ENCODE data around the gene ARHGEF18.

DNA sequence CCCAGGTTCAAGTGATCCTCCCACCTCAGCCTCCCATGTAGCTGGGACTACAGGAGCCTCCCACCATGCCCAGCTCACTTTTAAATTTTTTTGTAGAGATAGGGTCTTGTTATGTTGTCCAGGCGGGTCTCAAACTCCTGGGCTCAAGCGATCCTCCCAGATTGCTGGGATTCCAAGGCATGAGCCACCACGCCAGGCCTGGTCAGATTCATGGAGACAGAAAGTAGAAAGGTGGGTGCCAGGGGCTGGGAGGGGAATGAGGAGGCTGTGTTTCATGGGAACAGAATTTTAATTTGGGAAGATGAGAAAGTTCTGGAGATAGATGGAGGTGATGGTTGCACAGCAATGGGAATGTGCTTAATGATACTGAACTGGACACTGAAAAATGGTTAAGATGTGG lies 22.3 kb downstream of the ARHGEF18 start:
- TF ChIP-seq GATA2 (IDR thresholded peaks at IDR 0.05; ENCODE audit: low read depth, low read length) (no peak), GATA3 (IDR thresholded peaks at IDR 0.05; ENCODE audit: low read depth, low read length) (no peak)
